M059J (cell line): Measurements from ENCODE around the gene DNAJC5G. TPM values are rescaled to one million over a fixed set of nuclear protein-coding genes. Genes with fewer than 3 reads are reported as not detected.
"Not testable (repeated sequence)": the region's sequence is repeated elsewhere in the genome, so short reads cannot be mapped to it uniquely, and the experiment has no call there.

ENCODE experiments used
- DNase-seq: peaks from one replicate; pipeline ENCODE4 v3.0.0-alpha.2; 2012; ENCODE audit warnings: low read depth
- total RNA-seq: library from RNA; depleted of rRNA; stranded (reverse); fragments of >200 nt; shearing (Covaris generic); gene quantifications from 2 replicates; pipeline ENCODE4 v1.2.3, GENCODE V29; 2014; rRNA removed

DNAJC5G gene
- total RNA-seq, 1 experiment from 2014 or later: not detected

GRCh38 chr2:27308359-27308881, 33.2 kb downstream of the DNAJC5G start, which contains the start of gene UCN:
Gene UCN, minus strand, starts transcription at chr2:27308445. Its CDS starts 550 bp downstream, at chr2:27307895.
- DNase-seq: no peak

DNA sequence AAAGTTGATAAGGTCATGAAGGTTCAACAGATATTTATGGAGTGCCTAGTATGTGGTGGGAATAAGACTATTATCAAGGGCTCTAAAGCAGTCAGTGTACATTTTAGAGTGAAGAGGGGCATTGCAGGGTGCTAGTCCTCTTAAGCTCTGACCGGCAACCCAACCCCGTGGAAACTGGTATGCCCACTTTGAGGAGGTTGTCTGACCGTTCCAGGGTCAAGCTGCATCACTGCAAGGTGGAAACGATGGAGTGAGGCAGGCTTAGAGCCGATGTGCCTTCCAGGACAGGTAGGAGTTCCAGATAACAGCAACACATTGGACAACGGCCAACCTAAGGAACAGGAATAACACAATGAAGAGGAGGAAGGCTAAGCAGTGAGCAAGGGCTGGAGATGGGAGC, 34.4 kb downstream of the DNAJC5G start:
- no peak for DNase-seq

GRCh38 chr2:27312152-27312551, 36.9 kb downstream of the DNAJC5G start:
- no peak for DNase-seq

GRCh38 chr2:27313882-27314645, 38.8 kb downstream of the DNAJC5G start:
- no peak for DNase-seq

DNA sequence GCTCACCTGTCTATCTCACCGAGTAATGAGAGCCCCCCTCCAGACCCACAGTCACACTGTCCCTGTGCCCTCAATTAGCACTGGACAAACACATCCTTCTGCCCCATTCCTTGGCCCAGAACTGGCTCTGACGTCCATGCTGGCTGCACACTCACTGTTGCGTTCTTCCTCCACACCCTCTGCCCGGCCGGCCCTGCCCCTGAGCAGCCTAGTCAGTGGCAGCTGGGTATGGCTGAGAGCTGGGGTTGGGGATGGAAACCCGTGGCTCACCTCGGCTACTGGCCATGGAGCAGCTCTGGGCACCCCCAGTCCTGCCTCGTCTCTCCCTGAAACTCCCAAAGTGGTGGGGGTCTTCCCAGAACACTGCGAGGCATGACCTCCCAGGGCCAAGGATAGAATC, 39.5 kb downstream of the DNAJC5G start:
- DNase-seq: no peak

DNA sequence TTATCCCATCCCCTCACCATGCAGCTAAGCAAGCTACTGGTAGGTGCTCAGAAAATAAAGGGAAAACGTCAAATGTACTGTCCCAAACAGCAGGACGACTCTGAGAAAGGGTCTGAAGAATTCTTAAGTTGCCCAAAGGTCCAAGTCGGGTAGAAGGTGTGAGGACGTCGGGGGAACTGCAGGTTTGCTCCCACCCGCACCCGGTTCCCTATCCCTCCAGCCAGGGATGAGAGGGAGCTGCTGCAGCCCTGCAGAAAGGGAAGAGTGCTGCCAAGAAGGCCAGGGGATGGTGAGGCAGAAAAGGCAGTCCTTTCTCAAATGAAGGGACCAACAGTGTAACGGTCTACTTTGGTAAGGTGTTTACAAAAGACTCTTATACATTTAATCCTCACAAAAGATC, 39.9 kb downstream of the DNAJC5G start:
- DNase-seq: no peak

- no peak for DNase-seq
Measured at GRCh38 chr2:27316655-27317412, 41.6 kb downstream of the DNAJC5G start.

DNA sequence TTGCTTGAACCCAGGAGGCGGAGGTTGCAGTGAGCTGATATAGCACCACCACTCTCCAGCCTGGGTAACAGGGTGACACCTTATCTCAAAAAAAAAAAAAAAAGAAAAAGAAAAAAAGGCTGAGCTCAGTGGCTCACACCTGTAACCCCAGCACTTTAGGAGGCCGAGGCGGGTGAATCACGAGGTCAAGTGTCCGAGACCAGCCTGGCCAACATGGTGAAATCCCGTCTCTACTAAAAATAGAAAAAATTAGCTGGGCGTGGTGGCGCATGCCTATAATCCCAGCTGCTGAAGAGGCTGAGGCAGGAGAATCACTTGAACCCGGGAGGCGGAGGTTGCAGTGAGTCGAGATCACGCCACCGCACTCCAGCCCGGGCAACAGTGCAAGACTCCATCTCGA, 44.6 kb downstream of the DNAJC5G start:
- DNase-seq: not testable (repeated sequence)

DNA sequence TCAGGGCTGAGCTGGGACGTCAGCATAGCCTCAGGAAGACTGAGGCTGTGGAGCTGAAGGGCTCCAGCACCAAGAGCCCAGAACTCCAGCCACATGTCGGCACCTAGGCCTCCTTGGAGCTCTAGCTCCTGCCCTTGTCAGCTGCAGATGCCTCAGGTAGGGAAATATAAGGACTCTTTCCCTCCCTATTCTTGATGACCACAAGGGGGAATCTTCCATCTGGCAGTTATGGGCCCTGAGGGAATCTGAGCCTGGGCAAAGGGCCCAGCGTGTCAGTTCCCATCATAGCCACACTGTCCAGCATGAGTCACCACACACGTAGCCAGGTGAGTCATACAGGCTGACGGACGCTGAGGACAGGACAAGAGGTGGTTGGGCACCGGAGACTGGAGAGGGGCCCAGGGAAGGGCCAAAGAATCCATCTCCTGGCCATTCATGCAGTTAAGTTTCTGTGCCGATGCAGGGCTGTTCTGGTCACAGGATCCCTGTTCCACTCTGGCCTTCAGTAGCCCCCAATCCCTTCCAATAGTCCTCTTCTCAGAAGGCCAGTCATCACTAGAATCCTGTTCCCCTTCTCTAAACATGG, 45.8 kb downstream of the DNAJC5G start:
- peak; percentile 99 for DNase-seq

DNA sequence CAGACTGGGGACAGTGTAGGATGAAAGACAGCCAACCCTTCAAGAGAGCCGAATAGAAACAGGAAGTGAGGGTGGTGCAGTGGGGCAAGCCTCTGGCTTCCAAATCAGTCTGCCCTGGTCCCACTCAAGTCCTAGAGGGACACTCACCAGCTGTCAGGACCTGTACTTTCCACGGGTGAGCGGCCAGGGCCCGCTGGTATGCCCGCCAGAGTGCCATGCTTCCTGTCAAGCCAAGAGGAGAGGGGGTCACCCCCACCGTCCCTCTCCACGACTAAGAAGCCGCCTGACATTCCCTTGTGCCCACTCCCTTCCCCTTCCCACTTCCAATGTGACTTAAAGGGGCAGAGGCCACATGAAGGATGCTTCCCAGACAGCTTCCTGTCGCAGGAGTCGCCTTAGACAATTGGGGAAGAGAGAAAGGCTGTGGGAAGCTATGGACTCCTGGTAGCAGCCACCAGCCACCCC, 47.1 kb downstream of the DNAJC5G start:
- DNase-seq: peak; percentile 27

DNA sequence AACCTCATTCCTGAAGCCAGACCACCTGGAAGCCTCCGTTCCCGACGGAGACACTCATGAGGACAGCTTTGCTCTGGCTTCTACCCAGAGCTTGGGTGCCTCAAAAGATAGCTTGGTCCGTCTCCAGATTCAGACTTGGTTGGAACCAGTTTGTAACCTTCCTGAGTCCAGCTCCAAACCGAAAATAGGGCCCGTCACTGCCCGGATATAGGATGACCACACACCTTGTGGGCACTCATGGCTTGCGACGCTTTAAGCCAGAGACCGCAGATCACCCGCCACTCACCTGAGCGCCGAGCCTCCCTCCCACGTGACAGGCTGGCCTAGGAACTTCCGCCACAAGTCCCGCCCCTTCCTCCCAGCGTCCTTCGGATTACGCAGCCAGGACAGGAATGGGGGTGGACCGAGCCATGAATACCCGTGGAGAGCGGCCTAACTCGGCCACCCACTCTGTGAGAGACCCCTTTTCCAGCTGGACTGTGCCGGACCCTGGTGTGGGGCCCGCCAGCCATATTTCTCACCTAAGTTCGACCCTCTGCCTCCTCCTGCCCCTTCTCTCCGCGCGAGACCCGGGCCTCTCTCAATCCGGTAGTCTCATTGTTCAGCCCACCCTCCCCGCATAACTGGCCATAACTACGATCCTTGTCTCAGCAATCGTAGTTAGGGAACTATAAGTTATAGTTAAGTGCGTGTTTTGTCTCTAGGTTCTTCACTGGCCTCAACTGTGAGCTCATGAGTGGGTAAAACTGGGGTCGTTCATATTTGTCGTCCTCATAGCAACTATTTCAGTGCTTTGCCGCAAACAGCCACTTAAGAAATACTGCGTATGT, 47.7 kb downstream of the DNAJC5G start, which contains the start of gene MPV17:
Gene MPV17, minus strand, starts transcription at position 332 of the 830 bp plus-strand sequence. CDS start 580 bp downstream, outside the sequence.
- DNase-seq: peak; percentile 93

- DNase-seq: no peak
Measured at GRCh38 chr2:27323596-27324285, 48.5 kb downstream of the DNAJC5G start.

DNA sequence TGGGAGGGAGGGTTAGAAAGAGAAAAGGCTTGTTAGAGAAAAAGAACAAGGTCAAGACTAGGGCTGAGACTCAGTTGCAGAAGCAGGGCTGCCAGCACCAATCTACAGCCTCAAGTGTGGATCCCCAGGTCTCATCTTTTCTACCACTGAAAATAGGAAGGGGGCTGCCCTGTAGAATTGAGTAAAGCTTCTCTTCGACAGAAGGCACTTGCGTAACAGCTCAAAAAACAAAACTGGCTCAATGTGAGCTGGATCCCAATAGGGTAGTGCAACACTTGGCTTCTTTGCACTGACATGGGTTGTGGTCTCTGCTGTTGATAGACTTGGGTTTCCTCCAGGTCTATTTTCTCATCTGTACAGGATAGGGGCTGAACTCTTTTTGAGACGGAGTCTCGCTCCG, 49.5 kb downstream of the DNAJC5G start:
- DNase-seq: no peak

Other genes starting within 250 kb of the DNAJC5G start
- gene TMEM214, start 242.5 kb upstream of the DNAJC5G start, total RNA-seq: 88.6 and 98.5 TPM in 2 replicates
- 25.8 and 26.0 TPM in 2 replicates for gene AGBL5, start 223.8 kb upstream of the DNAJC5G start, total RNA-seq
- 247 and 491 TPM in 2 replicates for gene OST4, start 203.8 kb upstream of the DNAJC5G start, total RNA-seq
- gene EMILIN1, start 196.8 kb upstream of the DNAJC5G start, total RNA-seq: 0.17 TPM in 1 of 2 replicates, not detected in the other
- 0.34 and 0.37 TPM in 2 replicates for gene KHK, start 188.7 kb upstream of the DNAJC5G start, total RNA-seq
- gene CGREF1, start 156.3 kb upstream of the DNAJC5G start, total RNA-seq: 0.17 and 0.84 TPM in 2 replicates
- 0.12 TPM in 1 of 2 replicates, not detected in the other for gene ABHD1, start 151.6 kb upstream of the DNAJC5G start, total RNA-seq
- gene PREB, start 140.8 kb upstream of the DNAJC5G start, total RNA-seq: 64.9 and 74.8 TPM in 2 replicates
- gene PRR30, start 136.0 kb upstream of the DNAJC5G start, total RNA-seq: not detected in 2 replicates
- gene TCF23, start 126.4 kb upstream of the DNAJC5G start, total RNA-seq: not detected in 2 replicates
- 334 and 404 TPM in 2 replicates for gene ATRAID, start 63.4 kb upstream of the DNAJC5G start, total RNA-seq
- 16.3 and 23.3 TPM in 2 replicates for gene SLC5A6, start 63.2 kb upstream of the DNAJC5G start, total RNA-seq
- 12.6 and 17.1 TPM in 2 replicates for gene CAD, start 58.1 kb upstream of the DNAJC5G start, total RNA-seq
- not detected in 2 replicates for gene SLC30A3, start 12.4 kb upstream of the DNAJC5G start, total RNA-seq
- 0.05 TPM in 1 of 2 replicates, not detected in the other for gene TRIM54, start 7.0 kb downstream of the DNAJC5G start, total RNA-seq
- gene UCN, start 33.0 kb downstream of the DNAJC5G start, total RNA-seq: 1.6 and 3.0 TPM in 2 replicates
- gene MPV17, start 47.7 kb downstream of the DNAJC5G start, total RNA-seq: 92.5 and 95.2 TPM in 2 replicates
- gene GTF3C2, start 81.3 kb downstream of the DNAJC5G start, total RNA-seq: 32.3 and 34.0 TPM in 2 replicates
- gene EIF2B4, start 94.9 kb downstream of the DNAJC5G start, total RNA-seq: 24.3 and 31.1 TPM in 2 replicates
- 70.4 and 88.3 TPM in 2 replicates for gene SNX17, start 95.2 kb downstream of the DNAJC5G start, total RNA-seq
- gene ZNF513, start 105.3 kb downstream of the DNAJC5G start, total RNA-seq: 3.6 and 7.6 TPM in 2 replicates
- 105 and 134 TPM in 2 replicates for gene PPM1G, start 134.2 kb downstream of the DNAJC5G start, total RNA-seq
- 96.9 and 124 TPM in 2 replicates for gene NRBP1, start 153.2 kb downstream of the DNAJC5G start, total RNA-seq
- gene KRTCAP3, start 166.9 kb downstream of the DNAJC5G start, total RNA-seq: not detected in 2 replicates
- 2.8 and 5.7 TPM in 2 replicates for gene IFT172, start 214.3 kb downstream of the DNAJC5G start, total RNA-seq
- 2.6 and 3.1 TPM in 2 replicates for gene FNDC4, start 219.8 kb downstream of the DNAJC5G start, total RNA-seq
- gene GCKR, start 221.4 kb downstream of the DNAJC5G start, total RNA-seq: not detected in 2 replicates